Motor neuron (in vitro differentiated cells): ENCODE results near the gene SYTL1. TPM values are rescaled to one million over a fixed set of nuclear protein-coding genes. Genes with fewer than 3 reads are reported as not detected.

Source experiments
- ATAC-seq, 8 experiments: fragments of 200-7000 bp; cut with Tn5 transposase; replicated peaks in 6 of 8; 2 replicates each; pipeline ENCODE4 v1.8.0; 2021; ENCODE audit warnings: mild to moderate bottlenecking in 8 of 8, moderate library complexity in 8 of 8
- H3K27ac ChIP-seq, 2 donors: fragments of 250-450 bp; sonication (Bioruptor Pico); 2 replicates each; pipeline ENCODE4 v1.9.0; 2021; ENCODE audit warnings: antibody characterized with exemption in 2 of 2, mild to moderate bottlenecking in 2 of 2, moderate library complexity in 1 of 2
- H3K4me1 ChIP-seq, 2 donors: fragments of 250-450 bp; sonication (Bioruptor Pico); replicated peaks in 1 of 2; 2 replicates each; pipeline ENCODE4 v1.6.1; 2021; ENCODE audit warnings: antibody characterized with exemption in 2 of 2, mild to moderate bottlenecking in 2 of 2, moderate library complexity in 1 of 2
- H3K4me3 ChIP-seq, 5 donors: fragments of 250-450 bp; sonication (Bioruptor Pico); 2 replicates each; pipeline ENCODE4 v1.9.0; 2021; ENCODE audit warnings: antibody characterized with exemption in 5 of 5, mild to moderate bottlenecking in 5 of 5, moderate library complexity in 4 of 5
- WGBS, 10 experiments: fragments of 450-650 bp; shearing (Covaris generic); methylation state at CpG; one replicate each; pipeline ENCODE4 v1.0.0; 2022; 5-methylcytosine and 5-hydroxymethylcytosine counted together
- in situ Hi-C, 9 experiments: fragments of 400-800 bp; cut with MboI; loops; one replicate each; pipeline ENCODE4 v1.15.0; 2021; ENCODE audit warnings: low sequenced_read_pairs in 9 of 9, low pct_unique_long_range_greater_than_20kb in 2 of 9; ENCODE audit not compliant: unreplicated experiment in 9 of 9
- total RNA-seq, 8 experiments: library from RNA; unstranded; fragments of 300-600 nt; gene quantifications; 2 replicates each; pipeline versions ENCODE4 v1.2.3 to v1.2.4, GENCODE V29; 2022

Gene SYTL1
- total RNA-seq, 8 experiments from 2014 or later: 1.2 to 21.5 (median 3.2) TPM

DNA sequence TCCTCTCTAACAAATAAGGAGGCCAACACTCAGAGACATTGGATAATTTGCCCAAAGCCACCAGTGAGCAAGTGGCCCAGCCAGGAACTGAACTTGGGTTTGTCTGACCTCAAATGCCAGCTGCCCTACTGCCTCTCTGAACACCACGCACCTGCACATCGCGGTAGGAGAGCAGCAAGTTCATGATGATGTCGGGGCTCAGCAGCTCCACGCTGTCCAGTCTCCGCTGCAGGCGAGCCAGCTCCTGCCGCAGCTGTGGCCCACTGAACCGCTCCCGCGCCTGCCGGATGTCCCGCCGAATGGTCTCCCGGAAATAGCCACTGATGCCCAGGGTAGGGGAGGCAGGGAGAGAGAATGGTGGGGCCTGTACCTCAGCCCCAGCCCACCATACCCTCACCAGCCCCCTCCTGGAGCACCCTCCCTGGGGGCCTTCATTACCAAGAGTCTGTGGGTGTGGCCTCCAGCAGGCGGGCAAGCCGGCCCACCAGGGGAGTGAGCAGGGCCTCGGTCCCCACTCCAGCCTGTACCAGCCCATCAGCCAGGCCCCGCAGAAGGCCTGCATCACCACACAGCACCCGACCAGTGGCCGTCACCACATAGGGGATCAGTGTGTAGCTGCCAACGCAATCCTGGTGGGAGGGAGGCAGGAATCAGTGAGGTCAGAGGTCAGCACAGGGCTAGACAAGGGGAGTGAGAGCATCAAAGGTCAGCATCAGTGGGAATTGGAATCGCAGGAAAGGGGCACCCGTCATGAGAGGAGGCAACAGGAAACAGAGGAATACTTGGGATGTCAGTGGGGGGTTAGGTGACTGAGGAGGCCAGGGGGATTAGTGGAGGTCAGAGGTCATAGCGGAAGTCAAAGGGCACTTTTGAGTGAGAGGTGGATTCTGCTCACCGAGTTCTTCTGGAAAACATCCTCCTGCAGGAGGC lies 22.2 kb downstream of the SYTL1 start:
- WGBS, 10 experiments: 39 to 100% (median 88%) methylated on average over 1 to 14 of the region's 26 CpGs; no CpG with 5 or more reads in 1 of the 10 experiments
- H3K4me1 ChIP-seq: peaks cover 9 to 22% of the 10 kb centered on the region in 2 donors
- ATAC-seq: no peak
- in situ Hi-C loops: no loop called here
- no peak overlapping the region for H3K27ac ChIP-seq
- H3K4me3 ChIP-seq: no peak overlapping the region

DNA sequence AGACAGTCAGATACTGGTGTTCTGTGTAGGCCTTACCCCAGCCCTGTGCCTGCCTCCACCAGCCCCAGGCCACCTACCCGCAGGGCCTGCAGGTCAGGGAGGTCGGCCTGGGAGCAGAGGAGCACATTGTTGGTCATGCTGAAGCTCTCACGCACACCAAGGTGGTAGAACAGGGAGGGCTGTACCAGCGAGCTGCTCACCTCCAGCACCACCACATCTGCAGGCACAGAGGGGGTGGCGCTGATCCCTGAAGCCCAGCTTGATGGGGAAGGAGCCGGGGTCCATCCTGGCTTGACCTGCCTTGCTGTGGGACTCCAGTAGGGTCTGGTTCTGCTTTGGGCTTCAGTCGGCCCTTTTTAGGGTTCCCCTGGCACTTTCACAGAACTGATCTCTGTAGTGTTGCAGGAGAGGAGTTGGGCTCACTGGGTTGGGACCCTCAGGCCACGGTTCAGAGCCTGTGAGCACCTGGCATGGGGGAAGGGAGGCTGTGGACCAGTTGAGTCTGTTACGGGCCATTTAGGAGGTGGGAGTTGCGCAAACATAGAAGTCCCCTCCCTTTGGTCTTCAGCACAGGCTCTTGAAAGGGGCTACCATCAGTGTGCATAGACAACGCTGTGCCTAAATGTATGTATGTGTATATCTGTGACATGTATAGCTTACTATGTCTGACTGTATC lies 23.0 kb downstream of the SYTL1 start:
- 0 to 100% (median 61%) methylated on average over 1 to 4 of the region's 11 CpGs; no CpG with 5 or more reads in 4 of the 10 experiments for WGBS, 10 experiments
- Histone ChIP-seq H3K4me3 (peak overlapping the region; percentile 34 to 56 (median 46)), H3K27ac (peak overlapping the region; percentile 26 to 79), H3K4me1 (peaks cover 9 to 22% of the 10 kb centered on the region in 2 donors)
- in situ Hi-C loops: no loop called here
- no peak for ATAC-seq

DNA sequence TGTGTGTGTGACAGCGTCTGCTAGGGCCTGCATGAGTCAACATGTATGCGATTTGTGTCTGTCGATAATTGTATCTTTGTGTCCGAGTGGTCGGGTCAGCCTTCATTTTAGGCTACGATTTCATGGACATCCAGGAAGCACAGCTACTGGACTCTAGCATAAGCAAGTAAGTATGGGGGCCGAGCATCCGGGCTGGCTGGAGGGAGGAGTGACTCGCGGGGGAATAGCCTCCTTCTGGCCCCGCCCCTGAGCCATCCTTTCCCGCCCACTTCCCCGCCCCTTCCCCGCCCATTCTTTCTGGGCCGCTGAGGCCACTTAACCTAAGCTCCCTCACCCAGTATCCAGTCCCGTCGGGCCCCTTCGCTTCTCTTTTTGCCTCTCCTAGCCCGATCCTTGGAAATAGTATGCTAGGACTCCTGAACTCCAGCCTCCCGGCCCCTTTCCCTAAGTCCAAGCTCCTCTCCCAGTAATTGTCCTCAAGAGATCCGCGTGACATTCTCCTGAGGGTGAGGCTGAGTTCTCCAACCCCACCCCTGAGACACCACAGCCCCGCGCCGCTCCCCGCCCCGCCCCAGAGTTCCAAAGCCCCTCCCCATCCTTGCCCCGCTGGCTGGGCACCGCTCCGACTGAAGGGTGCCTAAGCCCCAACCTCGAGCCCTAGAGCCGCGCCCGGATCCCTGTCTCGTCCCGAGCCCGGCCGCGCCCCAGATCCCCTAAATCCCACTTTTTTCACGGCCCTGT lies 23.7 kb downstream of the SYTL1 start:
- in situ Hi-C loops: no loop called here
- ATAC-seq: peak; percentile 43 to 70 (median 66)
- 0 to 50% (median 5%) methylated on average over 2 to 7 of the region's 40 CpGs; no CpG with 5 or more reads in 5 of the 10 experiments for WGBS, 10 experiments
- Histone ChIP-seq H3K4me1 (peaks cover 9 to 18% of the 10 kb centered on the region in 2 donors), H3K27ac (peak overlapping the region; percentile 39 to 79), H3K4me3 (peak overlapping the region; percentile 34 to 56 (median 46))

DNA sequence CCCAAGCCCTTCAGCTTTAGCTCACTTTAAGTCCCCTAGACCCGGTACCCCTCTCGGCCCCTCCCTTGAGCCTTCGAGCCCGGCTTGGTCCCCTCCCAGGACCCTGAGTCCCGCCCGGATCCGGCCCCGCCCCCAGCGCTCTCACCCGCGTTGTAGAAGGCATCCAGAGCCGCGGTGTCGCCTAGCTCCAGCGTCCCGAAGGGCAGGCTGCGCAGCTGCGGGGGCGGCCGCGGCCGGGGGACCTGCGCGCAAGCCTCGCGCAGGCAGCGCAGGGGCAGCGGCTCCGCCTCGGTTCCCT lies 24.2 kb downstream of the SYTL1 start:
- H3K4me3 ChIP-seq: peak overlapping the region; percentile 34 to 56 (median 46)
- H3K4me1 ChIP-seq: peaks cover 7 to 15% of the 10 kb centered on the region in 2 donors
- ATAC-seq: peak; percentile 44 to 80 (median 76)
- no CpG with 5 or more reads among the region's 30 CpGs for WGBS, 10 experiments
- in situ Hi-C loops: no loop called here
- H3K27ac ChIP-seq: peak overlapping the region; percentile 24 to 79

DNA sequence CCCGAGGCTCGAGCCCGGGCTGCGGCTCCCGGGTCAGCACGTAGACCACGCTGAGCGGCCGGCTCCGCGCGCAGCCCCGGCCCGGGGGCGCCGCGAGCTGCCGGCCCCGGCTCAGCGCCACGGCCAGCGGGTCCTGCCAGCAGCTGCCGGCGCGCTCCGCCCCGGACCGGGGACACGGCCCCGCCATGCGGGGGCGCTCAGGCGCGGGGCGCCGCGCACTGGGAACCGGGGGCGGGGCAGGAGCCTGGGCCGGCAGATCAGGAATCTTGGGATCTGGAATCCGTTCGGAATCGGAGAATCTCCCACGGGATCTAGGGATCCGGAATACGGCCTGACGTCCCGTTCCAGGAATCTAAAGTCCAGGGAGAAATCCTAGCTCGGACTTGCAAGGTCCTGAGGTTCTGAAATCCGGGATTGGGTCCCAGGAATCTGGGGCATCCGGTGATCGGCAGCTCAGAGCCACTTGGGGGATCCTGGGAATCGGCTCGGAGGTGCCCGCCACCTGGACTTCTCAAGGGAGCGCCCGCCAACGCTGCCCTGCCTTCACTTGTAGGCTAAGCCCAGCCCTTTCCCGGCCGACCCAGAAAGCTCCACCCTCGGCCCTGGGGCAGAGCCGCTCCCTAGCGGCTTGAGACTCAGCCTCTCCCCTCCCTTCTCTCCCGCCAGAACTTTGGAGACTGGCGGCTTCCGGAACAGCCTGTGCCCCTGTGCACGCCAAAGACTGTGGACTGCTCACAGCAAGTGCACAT lies 24.8 kb downstream of the SYTL1 start, which contains the start of gene MAP3K6:
TSS of gene MAP3K6 (minus strand) at position 551 of the 749 bp plus-strand sequence. CDS start at position 187, 364 bp downstream.
- in situ Hi-C loops: no loop called here
- peak; percentile 55 to 84 (median 66) for ATAC-seq
- WGBS, 10 experiments: 0 to 8% (median 0%) methylated on average over 3 to 21 of the region's 67 CpGs; no CpG with 5 or more reads in 4 of the 10 experiments
- Histone ChIP-seq H3K4me3 (peak within 1 kb of the TSS; percentile 34 to 56 (median 46)), H3K27ac (peak within 1 kb of the TSS; percentile 24 to 79), H3K4me1 (peaks cover 7 to 15% of the 10 kb centered on the region in 2 donors)

GRCh38 chr1:27367160-27367650 lies 25.4 kb downstream of the SYTL1 start:
- no peak overlapping the region for H3K27ac ChIP-seq
- WGBS, 10 experiments: 20 to 62% (median 36%) methylated on average over 2 to 7 of the region's 8 CpGs; no CpG with 5 or more reads in 4 of the 10 experiments
- peak overlapping the region in 4 of 5 donors; percentile 39 to 56 (median 46) for H3K4me3 ChIP-seq
- H3K4me1 ChIP-seq: peaks cover 7 to 15% of the 10 kb centered on the region in 2 donors
- no peak for ATAC-seq
- in situ Hi-C loops: no loop called here

DNA sequence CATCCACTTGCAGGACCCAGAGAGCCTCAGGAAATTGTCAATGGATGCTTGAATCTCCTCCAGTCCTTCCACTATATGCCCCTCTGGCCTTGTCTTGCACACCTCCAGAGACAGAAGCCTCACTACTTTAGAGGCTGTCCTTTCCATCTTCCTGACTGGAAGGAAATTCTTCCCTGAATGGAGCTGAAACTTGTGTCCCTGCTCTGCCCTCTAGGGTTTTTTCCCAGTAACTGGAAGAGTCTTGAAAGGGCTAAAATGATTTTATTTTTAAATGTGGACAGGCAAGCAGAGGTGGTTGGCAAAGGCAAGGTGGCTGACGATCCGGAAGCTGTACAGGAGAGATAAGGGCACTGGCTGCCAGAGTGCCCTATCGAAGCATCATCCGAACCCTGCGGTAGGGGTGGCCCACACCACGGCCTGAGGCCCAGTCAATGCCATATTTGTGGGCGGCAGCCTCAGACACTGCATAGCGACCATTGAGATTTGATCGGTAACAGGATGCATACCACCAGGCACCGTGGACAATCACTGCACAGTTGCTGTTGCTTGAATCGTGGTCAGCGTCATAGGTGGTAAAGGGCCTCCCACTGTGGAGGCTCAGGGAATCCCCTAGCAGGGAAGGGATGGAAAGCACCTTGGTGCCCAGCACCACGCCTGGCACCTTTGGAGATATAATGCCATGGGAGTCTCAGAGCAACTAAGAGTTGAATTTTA lies 27.2 kb downstream of the SYTL1 start:
- ATAC-seq: no peak
- Histone ChIP-seq H3K27ac (no peak overlapping the region), H3K4me3 (no peak overlapping the region), H3K4me1 (peaks cover 7 to 15% of the 10 kb centered on the region in 2 donors)
- WGBS, 10 experiments: 73 to 90% (median 87%) methylated on average over 2 to 12 of the region's 13 CpGs; no CpG with 5 or more reads in 4 of the 10 experiments
- in situ Hi-C loops: no loop called here

DNA sequence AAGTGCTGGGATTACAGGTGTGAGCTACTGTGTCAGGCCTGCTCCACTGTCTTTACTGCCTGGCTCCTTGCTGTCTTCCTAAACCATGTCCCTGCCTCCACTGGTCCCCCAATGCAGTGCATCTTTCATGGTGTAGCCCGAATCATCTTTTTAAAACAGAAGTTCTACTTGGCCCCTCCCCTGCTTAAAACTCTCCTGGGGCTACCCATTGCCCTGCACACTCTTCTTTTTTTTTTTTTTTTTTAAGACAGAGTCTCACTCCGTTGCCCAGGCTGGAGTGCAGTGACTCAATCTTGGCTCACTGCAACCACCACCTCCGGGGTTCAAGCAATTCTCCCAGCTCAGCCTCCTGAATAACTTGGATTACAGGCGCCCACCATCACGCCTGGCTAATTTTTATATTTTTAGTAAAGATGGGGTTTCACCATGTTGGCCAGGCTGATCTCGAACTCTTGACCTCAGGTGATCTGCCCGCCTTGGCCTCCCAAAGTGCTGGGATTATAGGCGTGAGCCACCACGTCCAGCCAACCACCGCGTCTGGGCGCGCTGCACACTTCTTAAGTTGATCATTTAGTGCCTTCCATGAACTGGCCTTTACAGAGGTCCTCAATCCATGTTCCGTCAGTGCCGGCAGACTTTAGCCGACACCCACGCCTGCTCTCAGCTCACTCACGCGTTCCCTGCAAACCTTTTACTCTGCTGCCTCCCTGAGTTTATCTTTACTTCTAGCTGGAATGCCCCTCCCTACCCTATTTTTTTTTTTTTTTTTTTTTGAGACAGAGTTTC lies 30.4 kb downstream of the SYTL1 start:
- 75 to 91% (median 84%) methylated on average over 1 to 16 of the region's 19 CpGs for WGBS, 10 experiments
- H3K4me3 ChIP-seq: no peak overlapping the region
- peak in 1 of 8 experiments; percentile 64 for ATAC-seq
- no peak overlapping the region for H3K27ac ChIP-seq
- peaks cover 0 to 3% of the 10 kb centered on the region in 2 donors for H3K4me1 ChIP-seq
- in situ Hi-C loops: no loop called here

- no peak overlapping the region for H3K27ac ChIP-seq
- peak in 2 of 8 experiments; percentile 22 to 48 for ATAC-seq
- 60 to 100% (median 83%) methylated on average over 1 to 9 of the region's 11 CpGs; no CpG with 5 or more reads in 1 of the 10 experiments for WGBS, 10 experiments
- in situ Hi-C loops: no loop called here
- H3K4me3 ChIP-seq: no peak overlapping the region
- H3K4me1 ChIP-seq: no peaks in the 10 kb centered on the region
Measured at GRCh38 chr1:27372808-27373690, 31.2 kb downstream of the SYTL1 start.

DNA sequence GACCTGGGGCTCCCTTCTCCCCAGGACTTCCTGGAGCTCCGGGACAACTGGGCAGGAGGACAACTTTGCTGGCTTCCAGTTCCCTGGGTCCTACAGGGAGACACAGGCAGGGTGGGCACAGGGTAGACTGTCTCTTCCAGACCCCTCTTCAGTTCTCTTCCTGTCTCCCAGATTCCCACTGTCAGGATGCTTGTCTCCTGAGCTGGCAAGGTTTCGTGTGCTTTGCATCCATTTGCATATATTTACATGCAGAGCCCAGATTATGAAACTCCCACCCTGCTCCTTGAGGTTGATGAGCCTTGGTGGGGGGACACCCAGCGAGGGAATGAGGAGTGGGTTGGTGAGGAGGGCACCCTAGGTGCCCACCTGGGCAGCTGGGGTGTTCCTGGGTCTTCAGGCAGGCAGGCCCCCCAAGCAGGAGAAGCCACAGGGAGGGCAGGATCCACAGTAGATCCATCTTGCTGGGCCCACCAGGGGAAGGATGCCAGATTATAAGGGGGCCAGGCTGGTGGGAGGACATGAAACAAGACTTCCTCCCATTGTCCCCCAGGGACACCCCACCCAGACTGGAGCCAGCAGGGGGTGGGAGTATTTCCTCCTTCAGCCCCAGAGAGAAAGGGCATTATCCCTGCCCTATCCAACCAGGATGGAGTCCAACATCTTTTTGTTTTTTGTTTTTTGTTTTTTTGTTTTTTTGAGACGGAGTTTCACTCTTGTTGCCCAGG lies 32.7 kb downstream of the SYTL1 start, which contains the start of gene FCN3:
TSS of gene FCN3 (minus strand) at position 463 of the 725 bp plus-strand sequence. CDS start at position 457, 6 bp downstream.
- Histone ChIP-seq H3K27ac (no peak within 1 kb of the TSS), H3K4me1 (no peaks in the 10 kb centered on the region), H3K4me3 (no peak within 1 kb of the TSS)
- WGBS, 10 experiments: 25 to 90% (median 72%) methylated on average over 1 to 3 of the region's 4 CpGs
- peak in 4 of 8 experiments; percentile 15 to 95 (median 65) for ATAC-seq
- in situ Hi-C loops: loop anchor here in 3 of 9 experiments (25.0 kb wide), 2 partner anchors 238 to 262 kb away; partner anchors contain the start of gene AHDC1 (in 2 of the 3)
